Neural cell (in vitro differentiated cells): ENCODE results near the gene KYNU. TPM values are rescaled to one million over a fixed set of nuclear protein-coding genes. Genes with fewer than 3 reads are reported as not detected.

Experiments used
- H2AFZ ChIP-seq: fragments of 200-600, 300-800 bp; sonication (generic), shearing (Covaris generic); 2 replicates; pipeline ENCODE4 v1.6.0; 2014; ENCODE audit warnings: low read depth, mild to moderate bottlenecking, antibody characterized with exemption, low read length, moderate library complexity
- H3F3A ChIP-seq: fragments of 200-600 bp; shearing (Covaris generic); 2 replicates; pipeline ENCODE4 v1.6.1; 2016; ENCODE audit warnings: mild to moderate bottlenecking, moderate library complexity, mixed read lengths, antibody characterized with exemption, low read length; ENCODE audit not compliant: insufficient read depth, poor library complexity, severe bottlenecking
- H3K27ac ChIP-seq: fragments of 200-600, 300-800 bp; sonication (generic), shearing (Covaris generic); 2 replicates; pipeline ENCODE4 v1.5.1; 2014; ENCODE audit warnings: mild to moderate bottlenecking, low read length, moderate library complexity
- H3K27me3 ChIP-seq: fragments of 300-800, 200-600 bp; sonication (generic), shearing (Covaris generic); 2 replicates; pipeline ENCODE4 v1.6.0; 2014; ENCODE audit warnings: mild to moderate bottlenecking, low read depth, low read length, moderate library complexity; ENCODE audit not compliant: insufficient read depth
- H3K36me3 ChIP-seq: fragments of 300-800, 200-600 bp; sonication (generic), shearing (Covaris generic); 2 replicates; pipeline ENCODE4 v1.5.1; 2014; ENCODE audit warnings: mild to moderate bottlenecking, antibody characterized with exemption, low read length, moderate library complexity; ENCODE audit not compliant: insufficient read depth
- H3K4me2 ChIP-seq: fragments of 300-800, 200-600 bp; sonication (generic), shearing (Covaris generic); 2 replicates; pipeline ENCODE4 v1.6.0; 2014; ENCODE audit warnings: mild to moderate bottlenecking, low read length
- H3K4me3 ChIP-seq: fragments of 300-800, 200-600 bp; sonication (generic), shearing (Covaris generic); 2 replicates; pipeline ENCODE4 v1.5.1; 2014; ENCODE audit warnings: mild to moderate bottlenecking, low read length, moderate library complexity
- H3K79me2 ChIP-seq: fragments of 200-600 bp; shearing (Covaris generic); replicated peaks from 2 replicates; pipeline ENCODE4 v1.6.0; 2014; ENCODE audit warnings: mild to moderate bottlenecking, low read length, moderate library complexity; ENCODE audit not compliant: insufficient read depth
- H3K9ac ChIP-seq: fragments of 300-800, 200-600 bp; sonication (generic), shearing (Covaris generic); 2 replicates; pipeline ENCODE4 v1.6.1; 2016; ENCODE audit warnings: mild to moderate bottlenecking, low read length, mixed read lengths
- H3K9me2 ChIP-seq: fragments of 200-600 bp; shearing (Covaris generic); 2 replicates; pipeline ENCODE4 v1.6.1; 2016; ENCODE audit warnings: mild to moderate bottlenecking, low read length, mixed read lengths; ENCODE audit not compliant: insufficient read depth
- H3K9me3 ChIP-seq: fragments of 200-600, 300-800 bp; sonication (generic), shearing (Covaris generic); 2 replicates; pipeline ENCODE4 v1.6.1; 2016; ENCODE audit warnings: mild to moderate bottlenecking, mixed run types, low read length, moderate library complexity, mixed read lengths
- H4K20me1 ChIP-seq: fragments of 200-600 bp; shearing (Covaris generic); 2 replicates; pipeline ENCODE4 v1.6.1; 2016; ENCODE audit warnings: mild to moderate bottlenecking, mixed run types; ENCODE audit not compliant: insufficient read depth
- CTCF ChIP-seq: fragments of 450-650 bp; IDR thresholded peaks from 2 replicates; pipeline ENCODE4 v1.5.1; 2014; ENCODE audit warnings: antibody characterized with exemption, mild to moderate bottlenecking, moderate library complexity; ENCODE audit not compliant: poor library complexity, severe bottlenecking
- EP300 ChIP-seq: fragments of 450-650 bp; conservative IDR thresholded peaks from 2 replicates; pipeline ENCODE4 v1.6.1; 2014; ENCODE audit warnings: antibody characterized with exemption, mild to moderate bottlenecking, moderate library complexity; ENCODE audit not compliant: poor library complexity, severe bottlenecking
- EZH2 ChIP-seq: fragments of 200-600, 300-800 bp; shearing (Covaris generic), sonication (generic); IDR thresholded peaks from 2 replicates; pipeline ENCODE4 v1.6.1; 2014; ENCODE audit warnings: antibody characterized with exemption, low read length, borderline replicate concordance, mild to moderate bottlenecking; ENCODE audit not compliant: insufficient read depth, poor library complexity, severe bottlenecking
- MXI1 ChIP-seq: fragments of 450-650 bp; conservative IDR thresholded peaks from 2 replicates; pipeline ENCODE4 v1.6.1; 2014; ENCODE audit warnings: antibody characterized with exemption, mild to moderate bottlenecking; ENCODE audit not compliant: poor library complexity, severe bottlenecking
- POLR2AphosphoS5 ChIP-seq: IDR thresholded peaks from 2 replicates; pipeline ENCODE4 v1.6.1; 2012
- RAD21 ChIP-seq: fragments of 450-650 bp; conservative IDR thresholded peaks from 2 replicates; pipeline ENCODE4 v1.6.1; 2014; ENCODE audit warnings: antibody characterized with exemption, mild to moderate bottlenecking, moderate library complexity
- SMC3 ChIP-seq: fragments of 450-650 bp; conservative IDR thresholded peaks from 2 replicates; pipeline ENCODE4 v1.6.1; 2014; ENCODE audit warnings: antibody characterized with exemption, mild to moderate bottlenecking, moderate library complexity; ENCODE audit not compliant: poor library complexity
- TAF1 ChIP-seq: IDR thresholded peaks from 2 replicates; pipeline ENCODE4 v1.6.1; 2012; ENCODE audit warnings: low read depth
- polyA plus RNA-seq: library from polyadenylated mRNA; depleted of rRNA; stranded (reverse); fragments of >200 nt; gene quantifications from 2 replicates; pipeline ENCODE4 v1.2.3, GENCODE V29; 2014
- TF ChIP-seq, protein P1 (sequence below): IDR thresholded peaks from 2 replicates; pipeline ENCODE4 v1.6.1; 2012; ENCODE audit warnings: borderline replicate concordance

KYNU gene
- polyA plus RNA-seq, 1 donor from 2014 or later, result 0.25 TPM

DNA sequence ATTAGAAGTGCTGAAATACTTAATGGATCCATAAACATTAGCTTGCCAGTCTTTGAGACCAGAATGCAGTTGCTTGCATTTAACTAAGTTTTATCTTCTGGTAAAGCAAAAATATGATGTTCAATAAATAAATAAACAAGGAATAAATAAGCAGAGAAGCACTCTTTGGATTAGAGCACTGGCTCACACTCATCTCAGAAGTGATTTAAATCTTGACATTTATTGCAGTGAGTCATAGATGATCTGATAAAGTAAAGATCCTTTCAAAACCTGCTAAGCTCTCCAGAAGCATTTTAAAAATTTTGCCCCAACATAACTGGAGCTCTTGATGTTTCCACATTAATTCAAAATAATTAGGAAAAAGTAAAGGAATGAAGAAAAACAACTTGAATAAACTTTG, 66.8 kb downstream of the KYNU start:
- TF ChIP-seq CTCF, result no peak
- no peak for TF ChIP-seq EP300
- TF ChIP-seq, protein P1, sequence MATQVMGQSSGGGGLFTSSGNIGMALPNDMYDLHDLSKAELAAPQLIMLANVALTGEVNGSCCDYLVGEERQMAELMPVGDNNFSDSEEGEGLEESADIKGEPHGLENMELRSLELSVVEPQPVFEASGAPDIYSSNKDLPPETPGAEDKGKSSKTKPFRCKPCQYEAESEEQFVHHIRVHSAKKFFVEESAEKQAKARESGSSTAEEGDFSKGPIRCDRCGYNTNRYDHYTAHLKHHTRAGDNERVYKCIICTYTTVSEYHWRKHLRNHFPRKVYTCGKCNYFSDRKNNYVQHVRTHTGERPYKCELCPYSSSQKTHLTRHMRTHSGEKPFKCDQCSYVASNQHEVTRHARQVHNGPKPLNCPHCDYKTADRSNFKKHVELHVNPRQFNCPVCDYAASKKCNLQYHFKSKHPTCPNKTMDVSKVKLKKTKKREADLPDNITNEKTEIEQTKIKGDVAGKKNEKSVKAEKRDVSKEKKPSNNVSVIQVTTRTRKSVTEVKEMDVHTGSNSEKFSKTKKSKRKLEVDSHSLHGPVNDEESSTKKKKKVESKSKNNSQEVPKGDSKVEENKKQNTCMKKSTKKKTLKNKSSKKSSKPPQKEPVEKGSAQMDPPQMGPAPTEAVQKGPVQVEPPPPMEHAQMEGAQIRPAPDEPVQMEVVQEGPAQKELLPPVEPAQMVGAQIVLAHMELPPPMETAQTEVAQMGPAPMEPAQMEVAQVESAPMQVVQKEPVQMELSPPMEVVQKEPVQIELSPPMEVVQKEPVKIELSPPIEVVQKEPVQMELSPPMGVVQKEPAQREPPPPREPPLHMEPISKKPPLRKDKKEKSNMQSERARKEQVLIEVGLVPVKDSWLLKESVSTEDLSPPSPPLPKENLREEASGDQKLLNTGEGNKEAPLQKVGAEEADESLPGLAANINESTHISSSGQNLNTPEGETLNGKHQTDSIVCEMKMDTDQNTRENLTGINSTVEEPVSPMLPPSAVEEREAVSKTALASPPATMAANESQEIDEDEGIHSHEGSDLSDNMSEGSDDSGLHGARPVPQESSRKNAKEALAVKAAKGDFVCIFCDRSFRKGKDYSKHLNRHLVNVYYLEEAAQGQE, result no peak
- TF ChIP-seq SMC3, result no peak
- no peak for TF ChIP-seq MXI1
- no peak for TF ChIP-seq TAF1
- no peak for TF ChIP-seq RAD21
- no peak for TF ChIP-seq EZH2
- TF ChIP-seq POLR2AphosphoS5, result no peak
- Histone ChIP-seq H3F3A (no peaks in the 10 kb centered on the region), H3K36me3 (no peaks in the 10 kb centered on the region), H4K20me1 (no peaks in the 10 kb centered on the region), H3K9me2 (no peaks in the 10 kb centered on the region), H3K4me3 (no peak overlapping the region), H3K27me3 (no peaks in the 10 kb centered on the region), H3K4me2 (no peak overlapping the region), H3K9me3 (no peaks in the 10 kb centered on the region), H3K79me2 (no peaks in the 10 kb centered on the region), H3K9ac (no peak overlapping the region), H2AFZ (no peak overlapping the region), H3K27ac (no peak overlapping the region)

- no peak overlapping the region for H3K4me3 ChIP-seq
- no peaks in the 10 kb centered on the region for H3K27me3 ChIP-seq
- H3K4me2 ChIP-seq, result no peak overlapping the region
- H3K9me3 ChIP-seq, result no peaks in the 10 kb centered on the region
- no peaks in the 10 kb centered on the region for H3K9me2 ChIP-seq
- H2AFZ ChIP-seq, result no peak overlapping the region
- no peaks in the 10 kb centered on the region for H4K20me1 ChIP-seq
- H3K27ac ChIP-seq, result no peak overlapping the region
- H3K79me2 ChIP-seq, result no peaks in the 10 kb centered on the region
- H3F3A ChIP-seq, result no peaks in the 10 kb centered on the region
- TF ChIP-seq MXI1 (no peak), POLR2AphosphoS5 (no peak), EZH2 (no peak), CTCF (no peak), SMC3 (no peak), EP300 (no peak), TAF1 (no peak), RAD21 (no peak)
- TF ChIP-seq, protein P1, result no peak
- H3K9ac ChIP-seq, result no peak overlapping the region
- H3K36me3 ChIP-seq, result no peaks in the 10 kb centered on the region
Measured at GRCh38 chr2:142944721-142945120, 67.3 kb downstream of the KYNU start.
